ENCODE measurements around the gene LRP1B. TPM values are rescaled to one million over a fixed set of nuclear protein-coding genes. Genes with fewer than 3 reads are reported as not detected.

LRP1B gene
- total RNA-seq, 2 experiments from 2014 or later: not detected

DNA sequence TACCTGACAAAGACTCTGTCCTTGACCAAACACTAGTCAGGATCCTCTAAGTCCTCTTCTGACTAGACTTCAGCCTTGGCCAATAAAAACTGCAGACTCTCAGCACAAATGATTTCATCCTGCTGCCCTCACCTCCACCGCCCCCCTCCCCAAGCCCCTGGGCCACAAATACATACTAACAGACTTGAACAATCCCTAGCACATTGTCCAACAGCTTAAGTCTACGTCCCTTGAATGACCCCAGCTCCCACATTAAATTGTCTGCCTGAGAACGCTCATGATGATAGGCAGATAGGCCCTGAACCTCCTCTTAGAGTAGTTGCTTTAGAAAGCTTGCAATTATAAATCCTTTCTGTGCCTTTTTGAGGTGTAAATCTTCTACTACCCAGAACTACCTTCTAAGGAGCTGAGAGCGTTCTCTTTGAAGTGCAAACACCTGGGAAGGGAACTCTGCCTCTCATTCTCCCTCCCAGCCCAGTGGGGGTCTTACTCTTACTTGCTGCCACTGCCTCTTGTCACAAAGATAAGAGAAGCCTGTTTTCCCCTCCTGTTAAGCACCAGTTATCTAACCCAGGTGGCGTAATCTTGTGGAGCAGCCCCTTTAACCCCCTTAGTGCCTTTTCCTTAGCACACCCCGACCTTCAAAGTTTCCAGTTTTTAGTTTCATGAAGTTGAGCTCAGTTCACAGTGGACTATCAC lies 1225.6 kb downstream of the LRP1B start:
- no peaks in the 10 kb centered on the region for H3K27me3 Mint-ChIP-seq
- H3K4me3 Mint-ChIP-seq: no peak overlapping the region
- no peaks in the 10 kb centered on the region for H3K36me3 Mint-ChIP-seq (ENCODE audit: low read depth)
- H3K9me3 Mint-ChIP-seq (ENCODE audit: low read depth): peaks cover 9% of the 10 kb centered on the region
- ATAC-seq: no peak
- intact Hi-C loops (cut with DNase I, micrococcal nuclease): no loop called here
- ChIA-PET CTCF (no interaction called here), POLR2A (no interaction called here)
- H3K27ac Mint-ChIP-seq: no peak overlapping the region
- no peaks in the 10 kb centered on the region for H3K4me1 Mint-ChIP-seq
- DNase-seq: no peak

DNA sequence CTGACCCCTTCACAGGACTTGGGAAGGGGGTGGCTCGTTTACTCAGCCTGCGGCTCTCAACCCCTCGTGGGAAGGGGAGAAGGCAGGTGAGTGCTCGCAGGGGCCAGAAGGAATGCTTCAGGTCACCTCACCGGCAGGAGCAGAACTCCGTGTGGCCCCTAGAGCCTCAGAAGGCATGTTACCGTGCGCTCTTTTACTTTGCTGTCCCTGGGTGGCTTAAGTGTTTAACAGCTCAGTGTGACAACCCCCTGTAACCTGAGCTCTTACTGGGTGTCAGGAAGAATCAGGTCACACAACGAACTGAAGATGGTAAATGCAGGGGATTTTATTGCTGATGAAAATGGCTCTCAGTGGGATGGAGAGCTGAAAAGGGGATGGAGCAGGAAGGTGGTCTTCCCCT lies 1235.4 kb downstream of the LRP1B start:
- no peaks in the 10 kb centered on the region for H3K36me3 Mint-ChIP-seq (ENCODE audit: low read depth)
- H3K4me1 Mint-ChIP-seq: no peaks in the 10 kb centered on the region
- no peak for DNase-seq
- no peak overlapping the region for H3K4me3 Mint-ChIP-seq
- no peaks in the 10 kb centered on the region for H3K27me3 Mint-ChIP-seq
- POLR2A ChIA-PET: no interaction called here
- no peak for ATAC-seq
- CTCF ChIA-PET: interaction anchor here (0.7 to 1.3 kb wide), 2 partner anchors 832 to 1091 kb away, joined by 3 to 4 read pairs; no protein-coding TSS in a partner anchor
- no peak overlapping the region for H3K27ac Mint-ChIP-seq
- intact Hi-C loops (cut with DNase I, micrococcal nuclease): no loop called here
- H3K9me3 Mint-ChIP-seq (ENCODE audit: low read depth): peaks cover 16% of the 10 kb centered on the region

- ChIA-PET POLR2A (no interaction called here), CTCF (no interaction called here)
- peaks cover 17% of the 10 kb centered on the region for H3K9me3 Mint-ChIP-seq (ENCODE audit: low read depth)
- H3K4me3 Mint-ChIP-seq: no peak overlapping the region
- no peak for DNase-seq
- no peak for ATAC-seq
- H3K36me3 Mint-ChIP-seq (ENCODE audit: low read depth): no peaks in the 10 kb centered on the region
- intact Hi-C loops (cut with DNase I, micrococcal nuclease): no loop called here
- no peak overlapping the region for H3K27ac Mint-ChIP-seq
- no peaks in the 10 kb centered on the region for H3K27me3 Mint-ChIP-seq
- no peaks in the 10 kb centered on the region for H3K4me1 Mint-ChIP-seq
Observed at GRCh38 chr2:140893685-140894084, 1237.1 kb downstream of the LRP1B start.

GRCh38 chr2:140892911-140893637 lies 1237.7 kb downstream of the LRP1B start:
- no peak overlapping the region for H3K27ac Mint-ChIP-seq
- H3K4me1 Mint-ChIP-seq: no peaks in the 10 kb centered on the region
- no peak for DNase-seq
- H3K36me3 Mint-ChIP-seq (ENCODE audit: low read depth): no peaks in the 10 kb centered on the region
- H3K4me3 Mint-ChIP-seq: no peak overlapping the region
- intact Hi-C loops (cut with DNase I, micrococcal nuclease): no loop called here
- no peaks in the 10 kb centered on the region for H3K27me3 Mint-ChIP-seq
- peaks cover 17% of the 10 kb centered on the region for H3K9me3 Mint-ChIP-seq (ENCODE audit: low read depth)
- ATAC-seq: no peak
- ChIA-PET POLR2A (no interaction called here), CTCF (no interaction called here)

GRCh38 chr2:140892436-140892835 lies 1238.4 kb downstream of the LRP1B start:
- CTCF ChIA-PET: no interaction called here
- Mint-ChIP-seq H3K9me3 (ENCODE audit: low read depth) (peaks cover 17% of the 10 kb centered on the region), H3K36me3 (ENCODE audit: low read depth) (no peaks in the 10 kb centered on the region), H3K4me3 (no peak overlapping the region), H3K27ac (no peak overlapping the region), H3K4me1 (no peaks in the 10 kb centered on the region), H3K27me3 (no peaks in the 10 kb centered on the region)
- DNase-seq: no peak
- POLR2A ChIA-PET: no interaction called here
- intact Hi-C loops (cut with DNase I, micrococcal nuclease): no loop called here
- ATAC-seq: no peak

- Mint-ChIP-seq H3K27me3 (no peaks in the 10 kb centered on the region), H3K4me1 (no peaks in the 10 kb centered on the region), H3K4me3 (no peak overlapping the region), H3K27ac (no peak overlapping the region), H3K36me3 (ENCODE audit: low read depth) (no peaks in the 10 kb centered on the region), H3K9me3 (ENCODE audit: low read depth) (peaks cover 17% of the 10 kb centered on the region)
- intact Hi-C loops (cut with DNase I, micrococcal nuclease): no loop called here
- ChIA-PET POLR2A (no interaction called here), CTCF (no interaction called here)
- no peak for ATAC-seq
- DNase-seq: no peak
Observed at GRCh38 chr2:140891614-140892212, 1239.1 kb downstream of the LRP1B start.

GRCh38 chr2:140882671-140883620 lies 1247.9 kb downstream of the LRP1B start:
- intact Hi-C loops (cut with DNase I, micrococcal nuclease): no loop called here
- ATAC-seq (no peak), DNase-seq (no peak)
- Mint-ChIP-seq H3K27ac (no peak overlapping the region), H3K4me3 (no peak overlapping the region), H3K4me1 (no peaks in the 10 kb centered on the region), H3K9me3 (ENCODE audit: low read depth) (peaks cover 7% of the 10 kb centered on the region), H3K27me3 (no peaks in the 10 kb centered on the region), H3K36me3 (ENCODE audit: low read depth) (no peaks in the 10 kb centered on the region)
- CTCF ChIA-PET: no interaction called here
- POLR2A ChIA-PET: no interaction called here

DNA sequence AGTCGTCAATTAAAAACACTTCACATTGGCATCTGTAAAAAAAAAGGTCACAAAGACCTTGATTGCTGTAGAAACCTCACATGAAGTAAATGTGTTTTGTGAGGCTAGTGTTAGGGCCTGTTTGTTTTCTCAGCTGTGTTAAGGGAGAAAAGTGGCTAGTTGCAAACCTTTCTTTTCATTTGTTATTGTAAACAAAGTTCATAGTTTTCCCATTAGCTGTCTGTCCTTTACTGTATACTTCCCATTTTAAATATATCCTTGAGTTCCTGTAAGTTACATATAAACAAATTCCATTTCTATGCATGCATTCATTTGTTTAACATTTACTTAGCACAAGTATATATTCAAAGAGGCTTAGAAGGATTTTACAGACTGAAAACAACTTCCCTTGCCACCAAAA lies 1250.2 kb downstream of the LRP1B start:
- ATAC-seq (no peak), DNase-seq (no peak)
- POLR2A ChIA-PET: no interaction called here
- no peak overlapping the region for H3K27ac Mint-ChIP-seq
- no peaks in the 10 kb centered on the region for H3K4me1 Mint-ChIP-seq
- intact Hi-C loops (cut with DNase I, micrococcal nuclease): no loop called here
- no peaks in the 10 kb centered on the region for H3K27me3 Mint-ChIP-seq
- H3K36me3 Mint-ChIP-seq (ENCODE audit: low read depth): no peaks in the 10 kb centered on the region
- peaks cover 9% of the 10 kb centered on the region for H3K9me3 Mint-ChIP-seq (ENCODE audit: low read depth)
- CTCF ChIA-PET: no interaction called here
- H3K4me3 Mint-ChIP-seq: no peak overlapping the region

GRCh38 chr2:140876015-140876414 lies 1254.8 kb downstream of the LRP1B start:
- no peak for DNase-seq
- no peak for ATAC-seq
- ChIA-PET CTCF (no interaction called here), POLR2A (no interaction called here)
- Mint-ChIP-seq H3K36me3 (ENCODE audit: low read depth) (no peaks in the 10 kb centered on the region), H3K4me3 (no peak overlapping the region), H3K9me3 (ENCODE audit: low read depth) (peaks cover 11% of the 10 kb centered on the region), H3K27me3 (no peaks in the 10 kb centered on the region), H3K4me1 (no peaks in the 10 kb centered on the region), H3K27ac (no peak overlapping the region)
- intact Hi-C loops (cut with DNase I, micrococcal nuclease): no loop called here

GRCh38 chr2:140873915-140874531 lies 1256.8 kb downstream of the LRP1B start:
- ChIA-PET POLR2A (no interaction called here), CTCF (interaction anchor here (1.1 kb wide), 1 partner anchor 10 kb away, joined by 3 read pairs; no protein-coding TSS in a partner anchor)
- intact Hi-C loops (cut with DNase I, micrococcal nuclease): no loop called here
- ATAC-seq: no peak
- Mint-ChIP-seq H3K27ac (no peak overlapping the region), H3K36me3 (ENCODE audit: low read depth) (no peaks in the 10 kb centered on the region), H3K4me1 (no peaks in the 10 kb centered on the region), H3K27me3 (no peaks in the 10 kb centered on the region), H3K4me3 (no peak overlapping the region), H3K9me3 (ENCODE audit: low read depth) (peaks cover 17% of the 10 kb centered on the region)
- no peak for DNase-seq

DNA sequence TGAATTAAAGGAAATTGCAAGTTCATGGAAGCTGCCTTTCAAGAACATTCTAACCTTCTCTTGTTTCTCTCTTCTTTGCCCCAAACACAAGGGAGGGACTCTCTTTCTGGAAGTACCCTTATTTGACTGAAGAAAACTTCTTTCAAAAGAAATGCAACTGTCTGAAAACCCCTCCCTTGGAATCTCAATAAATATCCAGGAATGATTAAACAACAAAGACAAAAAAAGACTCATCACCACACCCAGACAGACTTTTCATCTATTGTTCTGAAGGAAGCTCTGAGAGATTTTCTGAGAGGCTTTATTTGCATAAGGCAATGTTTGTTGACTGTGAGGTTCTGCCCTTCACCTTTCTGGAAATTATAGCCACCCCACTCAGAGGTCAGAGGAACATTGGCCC lies 1260.9 kb downstream of the LRP1B start:
- H3K9me3 Mint-ChIP-seq (ENCODE audit: low read depth): peaks cover 22% of the 10 kb centered on the region
- no peak overlapping the region for H3K27ac Mint-ChIP-seq
- no peak overlapping the region for H3K4me3 Mint-ChIP-seq
- POLR2A ChIA-PET: no interaction called here
- H3K36me3 Mint-ChIP-seq (ENCODE audit: low read depth): no peaks in the 10 kb centered on the region
- H3K4me1 Mint-ChIP-seq: no peaks in the 10 kb centered on the region
- no peaks in the 10 kb centered on the region for H3K27me3 Mint-ChIP-seq
- no peak for ATAC-seq
- intact Hi-C loops (cut with DNase I, micrococcal nuclease): no loop called here
- CTCF ChIA-PET: no interaction called here
- no peak for DNase-seq
